ENCODE data around the gene ZNF511.
"Not testable (repeated sequence)": the region's sequence is repeated elsewhere in the genome, so short reads cannot be mapped to it uniquely, and the experiment has no call there.

Gene ZNF511

GRCh38 chr10:133308421-133309099 lies at the start of gene ZNF511, which contains the start of gene TUBGCP2:
Gene ZNF511 (plus strand): TSS chr10:133308914. CDS start chr10:133308944, 30 bp downstream.
Gene TUBGCP2 (minus strand): TSS chr10:133308872. CDS start chr10:133302941, 5,931 bp downstream.
- DNase-seq, result peak; percentile 54

- no peak for DNase-seq
Observed at GRCh38 chr10:133259602-133259989, 49.1 kb upstream of the ZNF511 start.

GRCh38 chr10:133260895-133261725 lies 47.6 kb upstream of the ZNF511 start:
- DNase-seq, result no peak

DNA sequence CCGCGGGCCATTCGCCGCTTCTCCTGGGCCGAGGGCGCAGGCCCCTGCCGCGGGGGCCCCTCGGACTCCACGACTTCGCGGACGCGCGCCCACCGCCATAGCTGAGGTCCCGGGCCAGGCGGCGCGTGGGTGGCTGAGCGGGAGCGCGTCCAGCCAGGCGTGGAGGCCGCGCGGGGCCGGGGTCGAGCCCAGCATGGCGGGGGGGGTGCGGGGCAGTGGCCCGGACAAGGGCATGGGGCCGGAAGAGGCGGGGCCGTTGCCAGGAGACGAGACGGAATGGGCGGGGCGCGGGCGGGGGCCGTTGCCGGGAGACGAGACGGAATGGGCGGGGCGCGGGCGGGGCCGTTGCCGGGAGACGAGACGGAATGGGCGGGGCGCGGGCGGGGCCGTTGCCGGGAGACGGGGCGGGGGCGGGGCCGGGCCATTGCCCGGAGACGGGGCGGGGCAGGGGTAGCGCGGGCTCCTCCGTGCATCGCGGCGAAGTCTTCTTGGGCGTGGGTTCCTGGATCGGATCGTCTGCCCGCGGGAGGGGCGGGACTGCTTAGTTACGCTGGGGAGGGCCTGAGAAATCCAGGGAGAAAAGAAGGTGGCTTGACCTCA lies 46.9 kb upstream of the ZNF511 start:
- DNase-seq, result peak; percentile 62

- DNase-seq, result peak; percentile 48
Observed at GRCh38 chr10:133262696-133263095, 46.0 kb upstream of the ZNF511 start.

DNA sequence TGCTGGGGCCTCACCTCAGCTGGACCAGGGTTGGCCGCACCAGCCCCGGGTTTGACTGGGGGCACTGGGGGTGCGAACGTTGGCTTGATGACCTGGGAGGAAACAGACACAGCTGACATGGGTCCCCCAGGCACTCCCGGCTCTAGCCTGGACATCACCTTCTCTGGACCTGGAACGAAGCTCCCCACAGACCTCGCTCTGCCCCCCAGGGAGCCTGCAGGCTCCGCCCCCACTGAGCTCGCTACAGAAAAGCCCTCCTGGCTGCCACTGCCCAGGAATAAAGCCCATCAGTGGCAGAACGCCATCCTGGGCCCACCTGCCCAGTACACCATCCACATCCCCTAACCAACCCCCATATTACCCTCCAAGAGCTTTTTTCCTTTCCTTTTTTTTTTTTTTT lies 45.0 kb upstream of the ZNF511 start:
- no peak for DNase-seq

DNA sequence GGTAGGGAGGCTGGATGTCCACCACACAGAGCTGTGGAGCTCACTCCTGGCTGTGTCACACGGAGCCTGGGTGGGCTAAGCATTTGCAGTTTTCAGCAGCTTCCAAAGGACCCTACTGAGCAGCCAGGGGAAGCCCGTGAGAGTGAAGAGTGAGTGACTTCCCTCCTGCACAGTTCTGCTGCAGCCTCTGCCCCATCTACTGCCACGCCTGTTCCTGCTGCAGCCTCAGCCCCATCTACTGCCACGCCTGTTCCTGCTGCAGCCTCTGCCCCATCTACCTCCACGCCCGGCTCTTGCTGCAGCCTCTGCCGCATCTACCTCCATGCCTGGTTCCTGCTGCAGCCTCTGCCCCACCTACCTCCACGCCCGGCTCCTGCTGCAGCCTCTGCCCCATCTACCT lies 44.3 kb upstream of the ZNF511 start:
- DNase-seq, result no peak

GRCh38 chr10:133265052-133265451 lies 43.7 kb upstream of the ZNF511 start:
- not testable (repeated sequence) for DNase-seq

- no peak for DNase-seq
Observed at GRCh38 chr10:133266056-133266795, 42.5 kb upstream of the ZNF511 start.

DNA sequence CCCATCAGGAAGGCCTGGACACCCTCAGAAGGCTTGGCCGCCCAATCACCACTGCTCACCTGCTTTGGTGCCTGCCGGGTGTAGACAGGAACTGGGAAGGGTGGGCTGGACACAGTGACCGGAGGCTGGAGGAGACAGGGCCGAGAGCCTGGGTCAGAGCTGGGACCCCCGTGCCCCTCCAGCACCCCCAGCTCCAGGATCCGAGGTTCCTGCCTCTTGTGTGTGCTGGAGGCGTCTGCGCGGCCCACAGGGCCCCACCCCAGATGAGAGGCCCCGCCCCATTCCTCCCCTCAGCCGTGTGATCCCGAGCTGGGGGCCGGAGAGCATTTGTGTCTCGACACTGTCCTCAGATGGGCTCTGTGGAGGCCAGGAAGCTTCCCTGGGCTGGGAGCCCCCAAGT lies 41.4 kb upstream of the ZNF511 start:
- no peak for DNase-seq

DNA sequence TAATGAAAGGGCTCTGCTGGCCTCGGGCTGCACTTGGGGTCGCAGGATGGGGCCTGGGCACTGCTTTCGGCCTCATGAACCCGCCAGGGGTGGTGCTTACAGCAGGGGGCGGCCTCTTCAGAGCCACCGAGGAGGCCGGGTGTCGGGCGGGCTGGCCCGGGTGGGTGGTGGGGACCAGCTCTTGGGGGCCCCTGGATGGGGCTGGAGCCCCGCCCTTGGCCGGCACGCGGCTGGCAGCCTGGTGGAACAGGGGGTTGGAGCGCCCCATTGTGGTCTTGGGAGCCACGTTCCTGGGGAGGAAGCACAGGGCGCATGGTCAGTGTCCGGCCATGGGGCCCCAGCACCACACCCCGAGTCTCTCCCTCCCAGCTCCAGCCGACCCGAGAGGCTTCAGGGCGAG lies 40.9 kb upstream of the ZNF511 start:
- DNase-seq, result no peak

DNA sequence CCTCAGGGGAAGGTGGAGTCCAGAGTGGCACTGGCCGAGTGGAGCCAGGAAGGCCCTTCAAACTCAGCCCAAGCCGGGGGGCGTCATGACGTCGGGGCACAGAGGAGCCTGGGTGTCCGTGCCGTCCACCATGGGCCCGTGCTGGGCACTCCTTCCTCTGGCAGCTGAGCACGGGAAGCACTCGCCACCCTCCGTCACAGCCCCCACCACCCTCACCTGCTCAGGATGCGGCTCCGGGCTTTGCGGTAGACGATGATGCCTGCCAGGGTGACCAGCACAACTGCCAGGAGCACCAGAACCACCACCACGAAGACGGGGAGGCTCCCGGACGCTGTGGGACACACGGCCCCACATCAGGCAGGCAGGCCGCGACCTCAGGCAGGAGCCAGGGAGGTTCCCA lies 40.2 kb upstream of the ZNF511 start:
- no peak for DNase-seq

- no peak for DNase-seq
Observed at GRCh38 chr10:133269367-133269766, 39.3 kb upstream of the ZNF511 start.

- DNase-seq, result no peak
Observed at GRCh38 chr10:133270204-133270603, 38.5 kb upstream of the ZNF511 start.

GRCh38 chr10:133270773-133271297 lies 37.9 kb upstream of the ZNF511 start:
- no peak for DNase-seq

DNA sequence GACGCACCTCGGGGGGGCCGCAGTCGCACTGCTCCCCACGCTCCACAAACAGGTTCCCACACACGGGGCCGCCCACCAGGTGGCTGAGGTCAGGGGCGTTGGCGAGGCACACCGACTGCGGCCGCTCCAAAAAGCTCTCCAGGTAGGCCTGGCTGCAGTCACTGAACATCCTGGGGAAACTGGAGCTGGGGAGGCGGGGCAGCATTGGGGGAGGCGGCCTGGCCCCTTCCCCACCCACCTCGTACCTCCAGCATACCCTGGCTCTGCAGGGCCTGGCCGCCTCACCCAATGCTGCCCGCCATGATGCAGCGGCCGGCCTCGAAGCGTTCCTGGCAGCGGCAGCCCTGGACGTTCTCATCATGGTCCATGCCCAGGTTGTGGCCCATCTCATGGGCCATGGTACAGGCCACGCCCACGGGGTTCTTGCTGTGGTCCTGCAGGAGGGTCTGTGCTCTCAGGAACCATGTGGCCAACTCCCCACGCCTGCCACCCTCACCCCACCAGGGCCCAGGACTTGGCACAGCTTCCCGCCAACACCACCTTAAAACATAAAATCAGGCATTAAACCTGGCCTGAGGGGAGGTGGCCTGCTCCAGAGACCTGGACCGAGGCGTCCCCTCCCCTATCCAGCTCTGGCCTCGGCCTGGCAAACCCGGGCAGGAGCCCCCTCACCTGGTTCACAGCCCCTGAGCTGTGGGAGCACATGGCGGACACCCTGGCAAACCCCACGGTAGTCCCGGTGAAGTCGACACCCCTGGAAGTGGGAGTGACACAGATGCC lies 37.0 kb upstream of the ZNF511 start:
- DNase-seq, result no peak

DNA sequence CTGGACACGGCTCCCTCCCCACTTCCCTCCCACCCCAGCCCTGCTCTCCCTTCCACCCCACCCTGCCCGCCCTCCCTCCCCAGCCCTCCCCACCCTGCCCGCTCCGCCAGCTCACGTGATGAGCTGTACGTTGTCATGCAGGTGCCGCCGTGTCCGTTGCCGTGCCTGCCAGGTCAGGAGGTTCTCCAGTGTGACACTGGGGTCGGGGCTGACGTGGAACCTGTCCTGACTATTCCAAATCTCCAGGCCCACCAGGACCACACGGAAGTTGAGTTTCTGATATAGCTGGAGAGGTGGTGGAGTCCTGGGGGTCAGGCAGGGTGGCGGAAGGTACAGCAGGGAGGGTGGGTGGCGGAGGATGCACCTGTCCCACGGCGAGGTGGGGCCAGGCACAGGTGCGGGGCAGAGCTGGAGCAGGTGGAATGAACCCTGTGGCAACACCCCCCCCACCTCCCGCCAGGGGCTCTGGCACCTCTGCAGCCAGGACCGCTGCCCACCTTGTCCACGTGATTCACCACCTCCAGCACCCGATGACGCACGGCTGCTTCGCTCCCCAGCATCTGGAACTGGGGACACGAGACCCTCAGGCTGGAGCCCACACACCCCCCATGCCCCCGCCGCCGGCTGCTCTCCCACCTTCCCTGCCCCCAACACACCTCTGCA lies 36.3 kb upstream of the ZNF511 start:
- DNase-seq, result no peak

DNA sequence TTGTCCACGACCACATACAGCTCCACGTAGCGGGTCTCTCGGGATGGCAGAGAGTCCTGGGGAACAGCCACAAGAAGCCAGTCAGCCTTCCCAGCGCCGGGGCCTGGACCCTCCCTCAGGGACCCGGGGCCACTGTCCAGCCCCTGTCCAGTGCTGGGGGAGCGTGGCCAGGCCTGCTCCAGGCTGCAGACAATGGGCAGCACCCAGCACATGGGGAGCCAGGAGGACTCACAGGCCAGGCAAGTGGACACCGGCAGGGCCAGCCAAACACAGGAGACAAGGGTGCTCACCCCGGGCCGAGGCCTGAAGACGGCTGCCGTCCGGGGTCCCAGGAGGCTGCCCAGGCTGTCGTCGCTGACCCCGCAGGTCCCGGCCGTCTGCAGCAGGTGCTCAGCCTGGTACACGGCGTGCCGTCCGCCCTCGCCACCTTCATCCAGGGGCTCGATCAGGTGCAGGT lies 35.7 kb upstream of the ZNF511 start:
- DNase-seq, result no peak

GRCh38 chr10:133273534-133274143 lies 35.1 kb upstream of the ZNF511 start:
- DNase-seq, result no peak

DNA sequence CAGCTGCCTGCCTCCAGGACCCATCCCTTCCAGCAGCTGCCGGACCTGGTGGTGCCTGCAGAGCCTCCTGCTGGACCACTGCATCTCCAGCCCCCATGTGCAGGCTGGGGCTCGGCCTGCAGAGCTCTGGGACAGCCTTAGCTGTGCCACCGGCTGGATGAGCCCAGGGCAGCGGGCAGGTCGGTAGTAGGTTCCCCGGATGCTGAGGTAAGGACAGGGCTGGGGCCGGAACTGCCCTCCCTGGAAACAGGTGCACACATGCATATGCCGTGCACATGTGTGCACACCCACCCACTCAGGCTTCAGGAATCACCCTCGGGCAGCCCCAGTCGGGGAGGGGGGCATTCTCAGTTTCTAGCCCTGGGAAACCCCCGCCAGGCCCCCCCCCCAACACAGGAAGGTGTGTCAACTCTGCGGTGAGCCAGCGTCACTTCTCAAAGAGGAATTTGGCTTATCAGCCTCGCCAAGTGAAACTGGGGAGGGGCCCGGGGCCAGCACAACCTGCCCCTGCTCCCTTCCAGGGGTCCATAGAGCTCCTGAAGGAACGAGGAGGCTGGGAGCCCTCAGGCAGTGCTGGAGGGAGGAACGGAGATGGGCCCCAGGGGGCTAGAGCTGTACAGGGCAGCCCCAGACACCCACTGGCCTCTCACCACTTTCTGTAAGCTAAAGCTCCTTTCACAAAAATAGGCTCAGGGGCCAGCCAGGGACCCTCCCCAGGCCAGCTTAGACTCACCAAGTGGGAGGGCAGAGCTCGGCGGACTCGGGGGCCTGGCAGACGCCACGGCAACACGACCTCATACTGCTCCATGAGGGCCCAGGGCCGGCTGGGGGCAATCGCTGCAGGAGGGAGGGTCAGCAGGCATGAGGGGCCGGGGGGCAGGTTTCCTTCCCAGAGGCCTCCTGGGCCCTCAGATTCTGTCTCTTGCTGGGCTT lies 33.7 kb upstream of the ZNF511 start:
- DNase-seq, result no peak
